Medulla oblongata (tissue), 1 donor: ENCODE data around the gene CA6.
A peak's percentile ranks its signal among the peaks of the same experiment; 100 is the strongest.
"Not testable (repeated sequence)": the region's sequence is repeated elsewhere in the genome, so short reads cannot be mapped to it uniquely, and the experiment has no call there.

Source experiments
- DNase-seq: peaks from one replicate; pipeline ENCODE4 v3.0.0-alpha.2; 2015; ENCODE audit errors: extremely low spot score

Gene CA6

GRCh38 chr1:8969937-8970336 lies 24.3 kb downstream of the CA6 start:
- DNase-seq: no peak

GRCh38 chr1:8970870-8971337 lies 25.2 kb downstream of the CA6 start:
- no peak for DNase-seq

DNA sequence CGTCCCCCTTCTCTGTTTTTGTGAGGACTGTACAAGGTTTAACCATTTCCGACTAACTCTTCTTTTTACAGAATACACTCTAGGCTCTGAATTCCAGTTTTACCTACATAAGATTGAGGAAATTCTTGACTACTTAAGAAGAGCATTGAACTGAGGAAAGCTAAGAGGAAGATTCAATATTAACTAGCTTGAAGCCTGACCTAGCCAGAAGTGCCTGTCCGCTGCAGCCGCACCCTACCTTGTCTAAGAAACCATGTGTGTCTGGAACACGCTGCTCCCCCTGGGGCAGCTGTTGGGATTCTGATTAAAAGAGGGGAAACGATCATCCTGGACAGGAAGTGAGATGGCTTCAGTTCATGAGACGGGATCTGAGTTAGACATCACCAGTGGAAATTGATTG lies 28.9 kb downstream of the CA6 start:
- DNase-seq: no peak

DNA sequence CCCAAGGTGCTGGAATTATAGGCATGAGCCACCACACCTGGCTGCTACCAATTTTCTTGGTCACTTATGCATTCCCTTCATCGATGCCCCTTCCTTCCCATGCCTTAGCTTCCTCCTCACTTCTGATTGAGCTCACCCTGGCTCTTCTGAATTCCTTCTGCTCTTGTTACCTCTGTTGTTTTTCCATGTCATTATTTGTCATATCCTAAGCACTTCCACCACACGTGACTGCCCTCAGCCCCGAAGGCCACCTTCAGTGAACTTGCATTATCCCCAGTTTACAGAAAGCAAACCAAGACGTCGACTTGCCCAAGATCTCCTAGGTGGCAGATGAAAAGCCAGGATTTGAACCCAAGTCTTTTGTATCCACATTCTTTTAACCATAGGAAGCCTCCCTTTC lies 30.7 kb downstream of the CA6 start:
- DNase-seq: no peak

GRCh38 chr1:8976896-8977450 lies 31.3 kb downstream of the CA6 start:
- DNase-seq: no peak

- no peak for DNase-seq
Observed at GRCh38 chr1:8980656-8981055, 35.0 kb downstream of the CA6 start.

GRCh38 chr1:8981169-8981568 lies 35.5 kb downstream of the CA6 start:
- DNase-seq: no peak

DNA sequence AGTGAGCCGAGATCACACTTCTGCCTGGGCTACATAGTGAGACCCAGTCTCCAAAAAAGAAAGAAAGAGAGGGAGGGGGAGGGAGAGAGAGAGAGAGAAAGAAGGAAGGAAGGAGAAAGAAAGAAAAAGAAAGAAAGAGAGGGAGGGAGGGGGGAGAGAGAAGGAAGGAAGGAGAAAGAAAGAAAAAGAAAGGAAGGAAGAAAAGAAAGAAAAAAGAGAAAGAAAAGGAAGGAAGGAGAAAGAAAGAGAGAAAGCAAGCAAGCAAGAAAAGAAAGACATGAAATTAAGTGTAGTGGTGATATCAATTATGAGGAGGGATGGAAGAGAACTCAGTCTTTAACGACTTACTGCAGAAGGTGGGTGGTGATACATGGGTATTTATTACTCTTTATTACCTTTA lies 38.5 kb downstream of the CA6 start:
- no peak for DNase-seq

GRCh38 chr1:8984990-8985389 lies 39.3 kb downstream of the CA6 start:
- DNase-seq: no peak

- peak; percentile 82 for DNase-seq
Observed at GRCh38 chr1:8985915-8986813, 40.5 kb downstream of the CA6 start.

GRCh38 chr1:8986814-8987190 lies 41.1 kb downstream of the CA6 start:
- no peak for DNase-seq

- peak; percentile 81 for DNase-seq
Observed at GRCh38 chr1:8987881-8988617, 42.4 kb downstream of the CA6 start.

DNA sequence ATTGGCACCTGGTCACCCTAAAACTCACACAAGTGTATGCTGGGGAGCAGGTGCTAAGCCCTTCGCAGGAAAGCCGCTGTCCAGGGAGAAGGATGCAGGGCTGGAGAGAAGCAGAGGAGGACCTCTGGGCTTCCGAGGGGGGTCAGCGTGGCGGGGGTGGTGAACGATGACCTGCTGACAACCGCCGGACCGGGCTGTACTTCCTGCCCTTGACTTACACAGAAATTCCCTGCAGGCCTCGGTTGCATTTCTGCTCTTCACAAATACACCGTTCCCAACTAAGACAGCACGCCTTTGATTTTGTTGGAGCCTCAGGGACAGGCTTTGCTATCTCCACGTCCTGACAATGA lies 42.9 kb downstream of the CA6 start:
- no peak for DNase-seq

- no peak for DNase-seq
Observed at GRCh38 chr1:8989061-8989460, 43.4 kb downstream of the CA6 start.

DNA sequence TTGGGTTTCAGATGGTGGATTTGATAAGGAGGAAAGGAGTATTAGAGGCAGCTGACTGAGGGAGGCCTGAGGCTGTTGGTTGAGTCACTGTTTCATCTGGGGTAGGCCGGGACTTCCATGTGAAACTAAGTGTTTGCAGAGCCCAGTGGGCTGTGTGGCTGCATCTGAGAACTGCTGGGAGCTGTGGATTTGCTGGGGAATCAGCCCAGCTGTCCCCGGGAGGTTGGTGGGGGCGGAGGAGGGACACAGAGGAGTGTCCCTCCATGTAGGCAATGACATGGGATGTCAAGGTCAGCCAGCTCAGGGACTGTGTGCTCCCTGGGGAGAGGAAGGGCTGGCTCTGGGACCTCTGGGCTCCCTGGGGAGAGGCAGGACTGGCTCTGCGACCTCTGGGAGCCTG lies 44.2 kb downstream of the CA6 start:
- DNase-seq: no peak

- DNase-seq: no peak
Observed at GRCh38 chr1:8992936-8993687, 47.4 kb downstream of the CA6 start.

DNA sequence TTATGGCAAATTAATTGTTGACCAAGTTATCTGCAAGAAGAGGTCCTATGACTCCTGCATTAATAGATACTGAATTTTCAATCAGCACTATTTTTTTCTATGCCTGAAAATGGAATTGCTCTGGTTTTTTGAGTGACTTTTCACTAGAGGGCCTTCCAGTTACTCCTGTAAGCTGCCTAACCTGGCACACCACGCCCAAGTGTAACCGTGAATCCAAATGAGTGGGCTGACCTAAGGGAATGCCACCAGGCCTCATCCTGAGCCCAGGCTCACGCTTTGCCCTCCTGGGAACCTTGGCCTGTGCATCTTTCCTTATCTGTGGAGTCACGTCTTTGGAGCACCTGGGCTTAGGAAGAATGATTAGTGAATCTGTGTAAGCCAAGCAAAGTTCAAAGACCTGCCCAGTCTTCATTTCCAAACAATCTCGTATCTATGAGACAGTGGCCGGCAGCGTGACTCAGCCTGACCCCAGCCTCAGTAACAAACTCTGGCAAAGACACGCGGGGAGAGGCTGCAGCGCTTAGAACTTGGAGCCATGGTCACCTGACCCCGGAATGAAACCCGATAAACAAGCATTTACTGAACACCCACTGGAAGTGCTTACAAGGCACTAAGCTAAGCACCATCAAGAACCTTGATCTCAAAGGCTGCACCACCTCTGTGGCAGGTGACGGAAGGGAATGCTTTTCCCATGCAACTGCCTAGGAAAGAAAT lies 48.5 kb downstream of the CA6 start:
- not testable (repeated sequence) for DNase-seq

GRCh38 chr1:9001534-9002214 lies 56.0 kb downstream of the CA6 start:
- not testable (repeated sequence) for DNase-seq

DNA sequence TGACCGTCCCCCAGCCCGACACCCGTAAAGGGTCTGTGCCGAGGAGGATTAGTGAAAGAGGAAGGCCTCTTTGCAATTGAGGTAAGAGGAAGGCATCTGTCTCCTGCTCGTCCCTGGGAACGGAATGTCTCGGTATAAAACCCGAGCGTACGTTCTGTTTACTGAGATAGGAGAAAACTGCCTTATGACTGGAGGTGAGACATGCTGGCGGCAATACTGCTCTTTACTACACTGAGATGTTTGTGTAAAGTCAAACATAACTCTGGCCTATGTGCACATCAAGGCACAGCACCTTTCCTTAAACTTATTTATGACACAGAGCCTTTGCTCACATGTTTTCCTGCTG lies 56.5 kb downstream of the CA6 start:
- DNase-seq: not testable (repeated sequence)

GRCh38 chr1:9004031-9004699 lies 58.5 kb downstream of the CA6 start:
- DNase-seq: no peak
